Stimulated activated CD8-positive, alpha-beta memory T cell treated with anti-CD3 and anti-CD28 coated beads, Interleukin-4, amount 100 ng/mL, for 1 hour (primary cell): ENCODE measurements around the gene GRB10.

Source experiments
- DNase-seq, 2 donors: peaks; one replicate each; pipeline ENCODE4 v3.0.0-alpha.2; 2020; ENCODE audit warnings: low read depth in 2 of 2, low spot score in 1 of 2

The GRB10 gene

GRCh38 chr7:50696810-50697582 is 85.7 kb downstream of the GRB10 start:
- no peak for DNase-seq

GRCh38 chr7:50695026-50695425 is 87.7 kb downstream of the GRB10 start:
- no peak for DNase-seq

DNA sequence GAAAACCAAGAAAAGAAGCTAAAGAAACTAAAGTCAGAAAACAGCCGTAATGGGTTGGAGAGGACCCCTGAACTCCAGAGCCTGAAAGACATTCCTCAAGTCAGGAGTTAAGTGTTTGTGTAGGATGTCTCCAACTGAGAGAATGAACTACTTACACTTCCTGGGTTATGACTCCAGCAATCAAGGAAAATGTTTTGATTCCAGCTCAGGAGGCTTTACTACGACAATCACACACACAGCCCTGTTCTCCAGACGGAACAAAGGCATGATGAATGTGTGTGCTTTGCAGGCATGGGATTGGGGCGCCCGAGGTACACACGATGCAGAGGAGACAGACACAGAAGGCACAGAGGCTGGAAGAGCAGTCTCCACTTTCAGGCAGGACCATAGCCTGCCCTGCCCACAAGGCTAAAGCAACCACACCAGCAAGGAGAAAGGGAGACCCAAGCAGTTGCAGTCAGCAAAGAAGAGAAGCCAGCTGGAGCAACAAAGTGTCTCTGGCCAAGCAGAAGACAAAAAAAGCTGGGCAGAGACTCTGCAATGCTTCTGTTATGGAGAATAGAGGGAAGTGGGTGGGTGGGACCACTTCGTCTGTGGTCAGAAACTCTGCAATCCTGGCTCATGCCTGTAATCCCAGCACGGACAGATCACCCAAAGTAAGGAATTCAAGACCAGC is 89.1 kb downstream of the GRB10 start:
- DNase-seq = no peak

GRCh38 chr7:50690541-50691011 is 92.1 kb downstream of the GRB10 start:
- no peak for DNase-seq

- DNase-seq = no peak
These were observed 94.5 kb downstream of the GRB10 start for GRCh38 chr7:50688226-50688590.

DNA sequence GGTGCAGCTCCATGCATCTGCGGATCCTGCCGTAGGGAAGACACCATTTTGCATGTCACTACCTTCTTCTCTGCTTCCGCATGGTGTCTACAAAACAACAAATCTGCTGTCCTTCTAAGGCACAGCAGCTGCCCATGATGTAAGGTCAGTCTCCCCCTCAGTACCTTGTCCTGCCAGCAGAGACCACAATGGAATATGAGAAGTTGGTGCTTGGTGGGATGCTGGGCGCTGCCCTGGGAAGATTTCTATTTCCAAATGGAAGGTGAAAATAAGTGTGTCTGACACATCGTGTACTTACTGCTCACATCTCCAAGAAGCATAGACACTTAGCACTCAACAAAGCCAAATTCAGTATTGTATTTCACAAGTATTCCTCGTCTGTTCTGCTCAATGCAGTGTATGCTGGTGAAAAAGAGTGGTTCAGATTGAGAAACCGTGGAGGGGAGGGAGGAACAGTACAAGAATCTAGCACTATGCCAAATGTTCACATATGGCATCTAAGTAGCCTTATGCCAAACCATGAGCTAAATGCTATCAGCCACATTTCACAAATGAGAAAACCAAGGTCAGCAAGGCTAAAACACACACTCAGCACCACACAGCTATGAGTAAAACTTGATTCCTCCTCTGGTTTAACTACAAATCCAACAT is 95.0 kb downstream of the GRB10 start:
- no peak for DNase-seq

DNA sequence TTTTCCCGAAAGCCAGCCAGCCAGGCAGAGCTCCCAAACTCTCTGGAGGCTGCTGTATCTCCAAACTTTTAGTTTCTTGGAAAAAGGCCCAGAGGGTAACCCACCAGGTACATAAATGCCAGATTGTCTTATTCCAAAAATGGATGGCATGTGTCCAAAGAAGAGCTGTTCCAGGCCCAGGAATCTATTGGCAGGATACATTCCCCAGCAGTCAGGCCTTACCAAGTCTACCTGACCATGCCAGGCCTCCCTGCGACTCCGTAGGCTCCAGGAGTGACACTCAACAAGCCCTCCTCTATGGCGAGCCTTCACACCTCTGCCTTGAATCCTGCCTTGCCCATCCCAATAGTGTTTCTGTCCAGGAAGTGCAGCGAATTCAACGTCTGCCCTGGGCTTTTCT is 95.6 kb downstream of the GRB10 start:
- DNase-seq = no peak

GRCh38 chr7:50685135-50686065 is 97.3 kb downstream of the GRB10 start:
- no peak for DNase-seq

DNA sequence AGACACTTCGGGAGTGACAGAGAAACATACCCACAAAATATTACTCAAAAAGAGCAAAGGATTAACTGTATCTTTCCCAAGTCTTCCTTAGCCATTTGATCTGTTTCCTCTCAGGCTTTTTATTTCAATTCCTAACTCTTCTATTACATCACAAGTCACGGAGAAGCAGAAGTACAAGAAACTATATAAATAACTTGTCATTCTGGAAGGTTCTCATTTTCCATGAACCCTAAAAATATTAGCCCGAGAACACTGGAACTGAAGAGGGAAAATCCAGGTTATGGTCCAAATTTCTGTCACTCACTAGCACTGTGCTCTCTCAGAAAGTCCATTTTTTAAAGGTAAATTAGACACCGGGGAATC is 98.0 kb downstream of the GRB10 start:
- no peak for DNase-seq

DNA sequence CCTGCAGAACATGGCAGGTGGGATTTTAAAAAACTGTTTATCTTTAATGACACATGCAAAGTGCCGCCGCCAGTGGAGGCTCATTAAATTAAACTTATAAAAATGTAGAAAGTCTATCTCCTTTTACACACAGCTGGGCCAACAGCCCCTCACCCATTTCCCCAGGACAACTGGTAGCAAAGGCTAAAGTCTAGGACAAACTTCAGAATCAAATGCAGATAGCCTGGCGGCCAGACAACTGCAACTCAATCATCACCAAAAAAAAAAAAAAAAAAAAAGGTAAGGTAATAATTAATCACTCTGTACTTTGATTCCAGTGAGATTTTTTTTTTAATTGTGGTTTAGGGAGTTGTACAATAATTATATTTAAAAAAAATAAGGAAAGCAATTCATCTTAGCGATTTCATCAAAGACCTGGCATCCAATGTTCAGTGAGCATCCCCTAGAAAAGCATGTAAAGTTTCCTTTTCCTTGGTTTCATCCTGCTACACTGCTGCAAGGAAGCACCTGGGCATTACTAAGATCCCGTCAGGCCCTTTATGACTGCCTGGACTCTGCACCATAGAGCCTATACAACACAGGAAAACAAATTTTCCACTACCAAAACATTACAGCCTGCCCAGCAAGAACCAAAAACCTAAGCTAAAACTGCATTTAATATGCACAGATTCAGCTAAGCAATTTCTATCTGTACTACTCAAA is 98.5 kb downstream of the GRB10 start:
- DNase-seq = no peak

- DNase-seq = no peak
These were observed 100.1 kb downstream of the GRB10 start for GRCh38 chr7:50682573-50682972.

DNA sequence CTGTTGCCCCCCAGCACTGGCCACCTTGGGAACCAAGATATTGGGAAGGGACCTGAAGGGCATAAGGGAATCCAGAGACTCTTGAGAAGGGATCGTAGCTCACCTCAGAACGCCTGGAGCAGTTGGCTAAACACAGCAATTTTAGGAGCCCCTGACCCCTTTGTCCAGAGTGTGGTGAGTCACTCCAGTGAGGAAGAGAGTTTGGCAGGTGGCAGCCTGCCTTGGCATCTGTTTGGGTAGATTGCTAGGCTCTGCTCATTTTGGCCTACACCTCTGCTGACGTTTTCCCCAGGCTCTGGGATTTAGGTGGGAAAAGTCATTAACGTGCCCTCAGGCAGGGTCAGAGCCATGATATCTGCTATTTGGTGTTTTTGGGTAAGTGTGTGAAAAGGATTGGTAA is 100.6 kb downstream of the GRB10 start:
- no peak for DNase-seq

DNA sequence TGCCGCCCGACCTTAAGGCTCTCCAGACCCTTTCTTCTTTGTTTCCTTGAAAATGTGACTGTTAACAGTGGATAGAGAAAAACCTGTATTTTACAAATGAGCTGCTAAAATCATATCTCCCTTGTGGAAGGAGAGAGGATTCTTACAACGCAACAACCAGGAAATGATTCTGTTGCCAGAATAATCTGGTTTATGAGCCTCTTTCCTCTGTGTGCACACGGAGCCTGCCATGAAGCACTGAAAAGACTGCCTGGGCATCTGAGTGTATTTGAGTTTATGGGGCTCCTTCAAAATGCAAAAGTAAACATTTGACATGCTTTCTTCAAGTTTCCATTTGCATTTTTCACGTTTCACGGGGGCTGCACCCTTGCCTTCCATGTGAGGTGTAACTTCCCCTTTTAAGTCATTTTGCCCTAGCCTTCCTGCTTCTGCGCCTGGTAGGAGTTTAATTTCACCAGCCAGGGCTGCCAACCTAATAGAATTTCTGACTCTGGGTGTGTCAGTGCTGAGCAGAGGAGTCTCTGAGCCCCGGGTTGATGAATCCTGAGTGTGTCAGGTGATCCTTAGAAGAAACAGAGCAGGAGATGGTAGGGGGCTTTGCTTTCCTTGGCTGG is 101.2 kb downstream of the GRB10 start:
- no peak for DNase-seq

GRCh38 chr7:50679218-50680007 is 103.3 kb downstream of the GRB10 start:
- DNase-seq = no peak

GRCh38 chr7:50678586-50678985 is 104.1 kb downstream of the GRB10 start:
- no peak for DNase-seq

GRCh38 chr7:50677638-50677996 is 105.1 kb downstream of the GRB10 start:
- no peak for DNase-seq

GRCh38 chr7:50676740-50677637 is 105.7 kb downstream of the GRB10 start:
- DNase-seq = no peak

- DNase-seq = no peak
These were observed 106.6 kb downstream of the GRB10 start for GRCh38 chr7:50676079-50676478.
